Dendritic cell treated with granulocyte-macrophage colony-stimulating factor and Interleukin-4, amounts not matched to agents 40 ng/mL and 50 ng/mL, for 4 days (primary cell): Measurements from ENCODE around the gene CRLF2.

Experiments used
- H3K27ac Mint-ChIP-seq: one replicate; pipeline ENCODE4 v1.8.0; 2022; ENCODE audit warnings: mild to moderate bottlenecking, mixed read lengths
- H3K27me3 Mint-ChIP-seq: one replicate; pipeline ENCODE4 v1.8.0; 2022; ENCODE audit warnings: mild to moderate bottlenecking, mixed read lengths
- H3K36me3 Mint-ChIP-seq: one replicate; pipeline ENCODE4 v1.8.0; 2022; ENCODE audit warnings: low read depth, mixed read lengths
- H3K4me1 Mint-ChIP-seq: one replicate; pipeline ENCODE4 v1.8.0; 2022; ENCODE audit warnings: low read depth, mixed read lengths
- H3K4me3 Mint-ChIP-seq: one replicate; pipeline ENCODE4 v1.8.0; 2022; ENCODE audit warnings: mild to moderate bottlenecking, moderate library complexity, mixed read lengths
- H3K9me3 Mint-ChIP-seq: one replicate; pipeline ENCODE4 v1.8.0; 2022; ENCODE audit warnings: mixed read lengths
- intact Hi-C: fragments of 100-400 bp; cut with micrococcal nuclease; formaldehyde crosslinking; loops from one replicate; pipeline ENCODE4 v1.15.0; 2022

Gene CRLF2

GRCh38 chrX:1226249-1226648 lies 13.8 kb upstream of the CRLF2 start:
- H3K36me3 Mint-ChIP-seq: peaks cover 6% of the 10 kb centered on the region
- H3K4me3 Mint-ChIP-seq: no peak overlapping the region
- H3K9me3 Mint-ChIP-seq: peaks cover 31% of the 10 kb centered on the region
- no peaks in the 10 kb centered on the region for H3K4me1 Mint-ChIP-seq
- peaks cover 39% of the 10 kb centered on the region for H3K27me3 Mint-ChIP-seq
- no peak overlapping the region for H3K27ac Mint-ChIP-seq
- intact Hi-C loops: no loop called here

GRCh38 chrX:1224954-1225353 lies 12.5 kb upstream of the CRLF2 start:
- Mint-ChIP-seq H3K4me3 (no peak overlapping the region), H3K36me3 (peaks cover 6% of the 10 kb centered on the region), H3K27ac (no peak overlapping the region), H3K4me1 (no peaks in the 10 kb centered on the region), H3K27me3 (peaks cover 29% of the 10 kb centered on the region), H3K9me3 (peaks cover 31% of the 10 kb centered on the region)
- intact Hi-C loops: no loop called here

- Mint-ChIP-seq H3K27me3 (peaks cover 15% of the 10 kb centered on the region), H3K4me3 (no peak overlapping the region), H3K4me1 (no peaks in the 10 kb centered on the region), H3K36me3 (peaks cover 6% of the 10 kb centered on the region), H3K27ac (no peak overlapping the region), H3K9me3 (peaks cover 31% of the 10 kb centered on the region)
- intact Hi-C loops: loop anchor here (2.0 kb wide), 1 partner anchor 16 kb away; no protein-coding TSS in a partner anchor
Measured at GRCh38 chrX:1223242-1223600, 10.8 kb upstream of the CRLF2 start.

DNA sequence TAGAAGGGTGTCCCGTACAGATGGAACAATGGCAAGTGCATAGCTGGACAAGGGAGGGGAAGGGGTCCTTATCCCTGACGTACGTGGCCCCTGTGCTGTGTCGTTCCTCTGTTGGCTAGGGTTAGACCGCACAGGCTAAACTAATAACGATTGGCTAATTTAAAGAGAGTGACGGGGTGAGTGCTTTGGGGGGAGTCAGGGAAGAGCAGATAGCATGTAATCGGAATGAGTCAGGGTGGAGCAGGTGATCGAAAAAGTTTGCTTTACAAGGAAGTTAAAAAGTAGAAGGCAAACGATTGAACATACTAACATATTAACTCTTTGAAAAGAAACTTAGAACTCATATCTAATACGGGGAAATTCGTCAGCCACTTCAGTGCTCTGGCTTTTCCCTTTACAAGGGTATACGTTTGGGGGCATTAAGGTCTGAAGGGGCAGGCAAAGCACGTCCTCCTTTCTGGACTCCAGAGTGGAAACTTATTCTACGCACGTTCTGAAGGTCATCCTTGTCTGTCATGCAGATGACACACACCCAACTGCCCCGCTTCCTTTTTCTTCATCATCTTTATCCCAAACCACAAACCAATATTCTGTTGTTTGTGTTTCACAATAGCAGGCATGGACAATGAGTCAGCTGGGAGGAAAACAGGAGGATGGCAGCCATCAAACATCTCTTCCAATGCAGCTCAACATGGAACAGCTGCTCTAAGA lies 10.2 kb upstream of the CRLF2 start:
- H3K4me1 Mint-ChIP-seq: no peaks in the 10 kb centered on the region
- peaks cover 6% of the 10 kb centered on the region for H3K36me3 Mint-ChIP-seq
- peak overlapping the region; percentile 53 for H3K4me3 Mint-ChIP-seq

DNA sequence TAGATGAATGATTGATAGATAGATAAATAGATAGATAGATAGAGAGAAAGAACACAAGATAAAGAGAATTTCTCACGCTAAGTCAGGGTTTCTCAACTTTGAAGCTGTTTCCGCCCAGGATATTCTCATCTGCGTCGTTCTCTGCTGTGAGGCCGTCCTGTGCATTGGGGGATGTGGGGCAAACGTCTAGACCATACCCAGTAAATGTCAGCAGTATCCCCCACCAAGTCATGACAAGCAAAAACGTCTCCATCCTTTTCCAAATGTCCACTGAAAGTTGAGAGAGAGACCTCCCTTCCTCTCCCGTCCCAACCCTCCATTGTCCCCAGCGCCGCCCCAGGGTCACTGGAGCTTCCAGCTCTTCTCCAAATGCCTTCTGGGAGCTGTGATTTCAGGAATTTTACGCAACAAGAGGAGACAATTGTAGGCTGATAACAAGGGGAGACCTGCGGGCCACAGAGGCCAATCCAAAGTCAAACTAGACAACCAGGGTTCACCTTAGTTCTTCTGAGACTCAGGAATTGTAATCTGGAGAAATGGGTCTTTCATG lies 8.9 kb upstream of the CRLF2 start:
- Mint-ChIP-seq H3K4me3 (no peak overlapping the region), H3K9me3 (peaks cover 16% of the 10 kb centered on the region), H3K27me3 (peaks cover 13% of the 10 kb centered on the region), H3K4me1 (peaks cover 6% of the 10 kb centered on the region), H3K36me3 (peaks cover 6% of the 10 kb centered on the region), H3K27ac (no peak overlapping the region)
- intact Hi-C loops: no loop called here

More for the DNA sequence above, 10.2 kb upstream of the CRLF2 start:
- intact Hi-C loops: loop anchor here (2.0 kb wide), 1 partner anchor 16 kb away; no protein-coding TSS in a partner anchor
- Mint-ChIP-seq H3K9me3 (peaks cover 30% of the 10 kb centered on the region), H3K27me3 (peaks cover 15% of the 10 kb centered on the region), H3K27ac (no peak overlapping the region)

GRCh38 chrX:1218286-1218685 lies 5.8 kb upstream of the CRLF2 start:
- H3K27me3 Mint-ChIP-seq: peaks cover 31% of the 10 kb centered on the region
- intact Hi-C loops: no loop called here
- H3K4me3 Mint-ChIP-seq: no peak overlapping the region
- H3K9me3 Mint-ChIP-seq: peaks cover 5% of the 10 kb centered on the region
- peaks cover 4% of the 10 kb centered on the region for H3K36me3 Mint-ChIP-seq
- H3K4me1 Mint-ChIP-seq: peaks cover 19% of the 10 kb centered on the region
- no peak overlapping the region for H3K27ac Mint-ChIP-seq

DNA sequence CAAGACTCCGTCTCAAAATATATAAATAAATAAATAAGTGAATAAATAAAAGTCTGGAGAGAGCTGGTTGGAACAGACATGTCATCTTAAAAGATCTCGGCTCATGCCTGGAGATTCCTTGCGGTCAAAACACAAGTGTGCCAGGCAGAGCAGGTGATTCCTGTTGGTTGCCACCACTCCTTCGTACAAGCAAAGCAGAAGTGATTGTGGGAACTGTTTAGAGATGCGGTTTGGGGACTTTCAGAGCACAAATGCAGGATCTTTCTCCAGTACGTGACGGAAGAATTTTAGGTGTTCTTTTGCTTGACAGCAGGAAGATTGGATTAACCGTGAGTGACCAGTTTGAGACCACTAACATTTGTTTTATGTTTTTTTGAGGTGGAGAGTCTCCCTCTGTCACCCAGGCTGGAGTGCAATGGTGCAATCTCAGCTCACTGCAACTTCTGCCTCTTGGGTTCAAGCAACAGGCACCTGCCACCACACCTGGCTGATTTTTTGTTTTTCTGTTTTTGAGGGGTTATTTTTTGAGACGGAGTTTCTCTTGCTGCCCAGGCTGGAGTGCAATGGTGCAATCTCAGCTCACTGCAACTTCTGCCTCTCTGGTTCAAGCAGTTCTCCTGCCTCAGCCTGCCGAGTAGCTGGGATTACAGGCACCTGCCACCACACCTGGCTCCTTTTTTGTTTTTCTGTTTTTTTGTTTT lies 2.8 kb upstream of the CRLF2 start:
- peak overlapping the region; percentile 35 for H3K4me3 Mint-ChIP-seq
- H3K27ac Mint-ChIP-seq: peak overlapping the region; percentile 28
- no peaks in the 10 kb centered on the region for H3K36me3 Mint-ChIP-seq
- peaks cover 33% of the 10 kb centered on the region for H3K27me3 Mint-ChIP-seq
- peaks cover 10% of the 10 kb centered on the region for H3K9me3 Mint-ChIP-seq
- intact Hi-C loops: no loop called here
- H3K4me1 Mint-ChIP-seq: peaks cover 37% of the 10 kb centered on the region

DNA sequence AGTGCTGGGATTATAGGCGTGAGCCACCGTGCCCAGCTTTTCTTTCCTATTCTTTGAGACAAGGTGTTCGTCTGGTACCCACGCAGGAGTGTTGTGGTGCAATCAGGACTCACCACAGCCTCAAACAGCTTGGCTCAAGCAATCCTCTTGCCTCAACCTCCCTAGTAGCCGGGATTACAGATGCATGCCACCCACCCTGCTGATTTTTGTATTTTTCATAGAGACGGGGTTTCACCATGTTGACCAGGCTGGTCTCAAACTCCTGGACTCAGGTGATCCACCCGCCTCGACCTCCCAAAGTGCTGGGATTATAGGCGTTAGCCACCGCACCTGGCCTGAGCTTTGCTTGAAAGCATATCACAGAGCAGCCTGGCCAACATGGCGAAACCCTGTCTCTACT lies 1.5 kb upstream of the CRLF2 start:
- H3K4me3 Mint-ChIP-seq: no peak overlapping the region
- peaks cover 44% of the 10 kb centered on the region for H3K4me1 Mint-ChIP-seq
- H3K36me3 Mint-ChIP-seq: no peaks in the 10 kb centered on the region
- intact Hi-C loops: no loop called here
- peak overlapping the region; percentile 46 for H3K27ac Mint-ChIP-seq
- H3K27me3 Mint-ChIP-seq: peaks cover 40% of the 10 kb centered on the region
- peaks cover 10% of the 10 kb centered on the region for H3K9me3 Mint-ChIP-seq

DNA sequence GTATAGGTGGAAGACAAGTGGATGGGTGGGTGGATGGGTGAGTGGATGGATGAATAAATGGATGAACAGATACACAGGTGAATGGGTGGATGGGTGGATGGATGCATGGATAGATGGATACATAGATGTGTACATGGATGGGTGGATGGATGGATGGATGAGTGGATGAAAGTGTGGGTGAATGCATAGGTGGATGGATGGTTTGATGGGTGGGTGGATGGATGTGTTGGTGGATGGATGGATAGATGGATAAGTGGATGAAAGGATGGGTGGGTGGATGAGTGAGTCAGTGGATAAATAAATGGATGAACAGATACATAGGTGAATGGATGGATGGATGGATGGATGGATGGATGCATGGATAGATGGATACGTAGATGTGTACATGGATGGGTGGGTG lies 1.6 kb downstream of the CRLF2 start:
- Mint-ChIP-seq H3K4me3 (no peak overlapping the region), H3K9me3 (peaks cover 10% of the 10 kb centered on the region), H3K27me3 (peaks cover 39% of the 10 kb centered on the region), H3K27ac (no peak overlapping the region), H3K36me3 (no peaks in the 10 kb centered on the region), H3K4me1 (peaks cover 45% of the 10 kb centered on the region)
- intact Hi-C loops: no loop called here

DNA sequence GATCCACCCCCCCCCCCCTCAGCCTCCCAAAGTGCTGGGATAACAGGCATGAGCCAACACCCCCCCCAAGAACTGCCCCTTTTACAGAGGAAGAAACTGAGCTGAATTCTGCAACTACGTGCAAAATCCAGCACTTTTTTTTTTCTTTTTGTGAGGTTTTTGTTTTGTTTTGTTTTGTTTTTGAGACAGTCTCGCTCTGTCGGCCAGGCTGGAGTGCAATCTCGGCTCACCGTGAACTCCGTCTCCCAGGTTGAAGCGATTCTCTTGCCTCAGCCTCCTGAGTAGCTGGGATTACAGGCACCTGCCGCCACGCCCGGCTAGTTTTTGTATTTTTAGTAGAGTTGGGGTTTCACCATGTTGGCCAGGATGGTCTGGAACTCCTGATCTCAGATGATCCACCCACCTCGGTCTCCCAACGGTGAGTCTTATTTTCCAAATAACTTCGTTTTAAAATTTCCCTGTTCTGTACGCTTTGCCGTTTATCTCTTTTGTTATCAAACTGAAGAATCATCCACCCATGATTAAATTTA lies 4.9 kb downstream of the CRLF2 start:
- no peak overlapping the region for H3K4me3 Mint-ChIP-seq
- H3K4me1 Mint-ChIP-seq: peaks cover 39% of the 10 kb centered on the region

GRCh38 chrX:1205681-1206611 lies 6.5 kb downstream of the CRLF2 start:
- Mint-ChIP-seq H3K4me1 (peaks cover 28% of the 10 kb centered on the region), H3K9me3 (peaks cover 6% of the 10 kb centered on the region), H3K36me3 (no peaks in the 10 kb centered on the region), H3K27me3 (peaks cover 20% of the 10 kb centered on the region), H3K4me3 (peak overlapping the region; percentile 57), H3K27ac (no peak overlapping the region)
- intact Hi-C loops: loop anchor here (2.0 kb wide), 1 partner anchor 33 kb away; no protein-coding TSS in a partner anchor

More for the DNA sequence above, 4.9 kb downstream of the CRLF2 start:
- intact Hi-C loops: loop anchor here (2.0 kb wide), 1 partner anchor 31 kb away; no protein-coding TSS in a partner anchor
- Mint-ChIP-seq H3K27me3 (peaks cover 19% of the 10 kb centered on the region), H3K27ac (no peak overlapping the region), H3K9me3 (peaks cover 10% of the 10 kb centered on the region), H3K36me3 (no peaks in the 10 kb centered on the region)

GRCh38 chrX:1202251-1202650 lies 10.2 kb downstream of the CRLF2 start:
- peaks cover 5% of the 10 kb centered on the region for H3K4me1 Mint-ChIP-seq
- H3K27ac Mint-ChIP-seq: no peak overlapping the region
- no peaks in the 10 kb centered on the region for H3K36me3 Mint-ChIP-seq
- peaks cover 2% of the 10 kb centered on the region for H3K27me3 Mint-ChIP-seq
- intact Hi-C loops: no loop called here
- H3K9me3 Mint-ChIP-seq: no peaks in the 10 kb centered on the region
- H3K4me3 Mint-ChIP-seq: no peak overlapping the region

GRCh38 chrX:1196436-1196835 lies 16.0 kb downstream of the CRLF2 start:
- intact Hi-C loops: no loop called here
- no peaks in the 10 kb centered on the region for H3K9me3 Mint-ChIP-seq
- H3K4me1 Mint-ChIP-seq: no peaks in the 10 kb centered on the region
- H3K27ac Mint-ChIP-seq: no peak overlapping the region
- H3K36me3 Mint-ChIP-seq: no peaks in the 10 kb centered on the region
- H3K4me3 Mint-ChIP-seq: no peak overlapping the region
- H3K27me3 Mint-ChIP-seq: no peaks in the 10 kb centered on the region
